ENCODE results near the gene ARL4C.

ARL4C gene

GRCh38 chr2:234492717-234493485 is 4.0 kb downstream of the ARL4C start:
- Histone ChIP-seq H3K27me3 (ENCODE audit: low read length) (no peaks in the 10 kb centered on the region), H3K9ac (ENCODE audit: low read length) (no peak overlapping the region), H3K36me3 (ENCODE audit: low read length) (no peaks in the 10 kb centered on the region), H3K4me3 (ENCODE audit: insufficient read depth, low read length, poor library complexity, severe bottlenecking) (no peak overlapping the region), H3K27ac (ENCODE audit: low read depth, low read length) (no peak overlapping the region), H2AFZ (ENCODE audit: low read depth, low read length, severe bottlenecking) (no peak overlapping the region), H3K9me3 (ENCODE audit: insufficient read depth, low read length) (no peaks in the 10 kb centered on the region), H3F3A (ENCODE audit: insufficient read depth) (no peaks in the 10 kb centered on the region), H3K9me2 (replicated peaks; ENCODE audit: insufficient read depth, low read length) (no peaks in the 10 kb centered on the region), H3K79me2 (ENCODE audit: insufficient read depth, low read length) (no peaks in the 10 kb centered on the region), H4K20me1 (ENCODE audit: low read depth, low read length) (no peaks in the 10 kb centered on the region), H3K4me2 (ENCODE audit: low read depth, low read length, poor library complexity, severe bottlenecking) (no peak overlapping the region)
- no peak for TF ChIP-seq CTCF (IDR thresholded peaks at IDR 0.05; ENCODE audit: insufficient read depth, low read length, poor library complexity, severe bottlenecking)
- no peak for TF ChIP-seq EZH2phosphoT487 (conservative IDR thresholded peaks at IDR 0.05; ENCODE audit: low read length)

GRCh38 chr2:234491897-234492296 is 5.0 kb downstream of the ARL4C start:
- Histone ChIP-seq H3K9ac (ENCODE audit: low read length) (no peak overlapping the region), H3K79me2 (ENCODE audit: insufficient read depth, low read length) (no peaks in the 10 kb centered on the region), H3K27ac (ENCODE audit: low read depth, low read length) (no peak overlapping the region), H3K36me3 (ENCODE audit: low read length) (no peaks in the 10 kb centered on the region), H2AFZ (ENCODE audit: low read depth, low read length, severe bottlenecking) (no peak overlapping the region), H3K9me2 (replicated peaks; ENCODE audit: insufficient read depth, low read length) (no peaks in the 10 kb centered on the region), H3K4me2 (ENCODE audit: low read depth, low read length, poor library complexity, severe bottlenecking) (no peak overlapping the region), H3K4me3 (ENCODE audit: insufficient read depth, low read length, poor library complexity, severe bottlenecking) (no peak overlapping the region), H3K9me3 (ENCODE audit: insufficient read depth, low read length) (no peaks in the 10 kb centered on the region), H3F3A (ENCODE audit: insufficient read depth) (no peaks in the 10 kb centered on the region), H4K20me1 (ENCODE audit: low read depth, low read length) (no peaks in the 10 kb centered on the region), H3K27me3 (ENCODE audit: low read length) (no peaks in the 10 kb centered on the region)
- no peak for TF ChIP-seq EZH2phosphoT487 (conservative IDR thresholded peaks at IDR 0.05; ENCODE audit: low read length)

GRCh38 chr2:234491281-234491680 is 5.6 kb downstream of the ARL4C start:
- H3K79me2 ChIP-seq (ENCODE audit: insufficient read depth, low read length) = no peaks in the 10 kb centered on the region
- H3K36me3 ChIP-seq (ENCODE audit: low read length) = no peaks in the 10 kb centered on the region
- no peaks in the 10 kb centered on the region for H4K20me1 ChIP-seq (ENCODE audit: low read depth, low read length)

More at GRCh38 chr2:234491281-234491680, 5.6 kb downstream of the ARL4C start:
- H3K27me3 ChIP-seq (ENCODE audit: low read length) = no peaks in the 10 kb centered on the region
- H3K4me3 ChIP-seq (ENCODE audit: insufficient read depth, low read length, poor library complexity, severe bottlenecking) = no peak overlapping the region
- H3K4me2 ChIP-seq (ENCODE audit: low read depth, low read length, poor library complexity, severe bottlenecking) = no peak overlapping the region
- no peak overlapping the region for H3K27ac ChIP-seq (ENCODE audit: low read depth, low read length)
- H3K9me3 ChIP-seq (ENCODE audit: insufficient read depth, low read length) = no peaks in the 10 kb centered on the region
- H3K9ac ChIP-seq (ENCODE audit: low read length) = no peak overlapping the region
- no peak overlapping the region for H2AFZ ChIP-seq (ENCODE audit: low read depth, low read length, severe bottlenecking)
- no peaks in the 10 kb centered on the region for H3K9me2 ChIP-seq (replicated peaks; ENCODE audit: insufficient read depth, low read length)
- H3F3A ChIP-seq (ENCODE audit: insufficient read depth) = no peaks in the 10 kb centered on the region
- TF ChIP-seq CTCF (IDR thresholded peaks at IDR 0.05; ENCODE audit: insufficient read depth, low read length, poor library complexity, severe bottlenecking) (no peak), EZH2phosphoT487 (conservative IDR thresholded peaks at IDR 0.05; ENCODE audit: low read length) (no peak)

Measured in SU-DHL-6 (cell line).